Skeletal muscle tissue (tissue), 4 donors: ENCODE results near the gene ENPP5. TPM values are rescaled to one million over a fixed set of nuclear protein-coding genes. Genes with fewer than 3 reads are reported as not detected.
"Not testable (repeated sequence)": the region's sequence is repeated elsewhere in the genome, so short reads cannot be mapped to it uniquely, and the experiment has no call there.

ENCODE experiments used
- H3K27ac ChIP-seq: one replicate; pipeline ENCODE4 v1.7.0; 2013; ENCODE audit warnings: mild to moderate bottlenecking, low read depth, low read length, inconsistent platforms
- H3K27me3 ChIP-seq, 3 donors: one replicate each; pipeline ENCODE4 v1.7.0; 2013; ENCODE audit warnings: low read length in 3 of 3; ENCODE audit not compliant: control insufficient read depth in 3 of 3, insufficient read depth in 3 of 3
- H3K36me3 ChIP-seq, 3 donors: one replicate each; pipeline ENCODE4 v1.7.0; 2013; ENCODE audit warnings: low read length in 3 of 3; ENCODE audit not compliant: control insufficient read depth in 3 of 3, insufficient read depth in 3 of 3
- H3K4me1 ChIP-seq, 3 donors: one replicate each; pipeline ENCODE4 v1.7.0; 2013; ENCODE audit warnings: low read length in 3 of 3, mild to moderate bottlenecking in 3 of 3; ENCODE audit not compliant: control insufficient read depth in 3 of 3, insufficient read depth in 3 of 3
- H3K4me3 ChIP-seq, 3 donors: one replicate each; pipeline ENCODE4 v1.7.0; 2013; ENCODE audit warnings: low read length in 3 of 3
- H3K9ac ChIP-seq, 3 donors: one replicate each; pipeline ENCODE4 v1.7.0; 2013; ENCODE audit warnings: low read length in 3 of 3, mild to moderate bottlenecking in 3 of 3, moderate library complexity in 2 of 3, low read depth in 1 of 3
- H3K9me3 ChIP-seq, 3 donors: one replicate each; pipeline ENCODE4 v1.7.0; 2013; ENCODE audit warnings: low read length in 3 of 3; ENCODE audit not compliant: control insufficient read depth in 3 of 3
- total RNA-seq: library from RNA; depleted of rRNA; stranded (reverse); fragments of >200 nt; gene quantifications from one replicate; pipeline ENCODE4 v1.2.3, GENCODE V29; 2014
- donor health status: Osteomylitis.

The ENPP5 gene
- total RNA-seq, 1 donor from 2014 or later = 3.7 TPM

- no peaks in the 10 kb centered on the region for H3K36me3 ChIP-seq
- H3K9me3 ChIP-seq = no peaks in the 10 kb centered on the region
- no peak overlapping the region for H3K9ac ChIP-seq
- H3K4me1 ChIP-seq = peaks cover 6 to 11% (median 9%) of the 10 kb centered on the region in 3 donors
- no peak overlapping the region for H3K27ac ChIP-seq
- H3K4me3 ChIP-seq = no peak overlapping the region
- no peaks in the 10 kb centered on the region for H3K27me3 ChIP-seq
Observed at GRCh38 chr6:46137387-46137786, 33.4 kb downstream of the ENPP5 start.

- H3K4me3 ChIP-seq = no peak overlapping the region
- H3K9ac ChIP-seq = no peak overlapping the region
- peaks cover 6 to 11% (median 9%) of the 10 kb centered on the region in 3 donors for H3K4me1 ChIP-seq
- H3K27me3 ChIP-seq = no peaks in the 10 kb centered on the region
- no peak overlapping the region for H3K27ac ChIP-seq
- H3K9me3 ChIP-seq = no peaks in the 10 kb centered on the region
- H3K36me3 ChIP-seq = no peaks in the 10 kb centered on the region
Observed at GRCh38 chr6:46136831-46137230, 33.9 kb downstream of the ENPP5 start.

- Histone ChIP-seq H3K9ac (no peak overlapping the region), H3K4me1 (peaks cover 8 to 16% (median 14%) of the 10 kb centered on the region in 3 donors), H3K27me3 (no peaks in the 10 kb centered on the region), H3K27ac (no peak overlapping the region), H3K9me3 (no peaks in the 10 kb centered on the region), H3K4me3 (no peak overlapping the region), H3K36me3 (no peaks in the 10 kb centered on the region)
Observed at GRCh38 chr6:46135176-46135575, 35.6 kb downstream of the ENPP5 start.

GRCh38 chr6:46134216-46134615 lies 36.6 kb downstream of the ENPP5 start:
- H3K27ac ChIP-seq = no peak overlapping the region
- no peaks in the 10 kb centered on the region for H3K27me3 ChIP-seq
- H3K9ac ChIP-seq = no peak overlapping the region
- no peaks in the 10 kb centered on the region for H3K36me3 ChIP-seq
- peaks cover 8 to 23% (median 17%) of the 10 kb centered on the region in 3 donors for H3K4me1 ChIP-seq
- no peak overlapping the region for H3K4me3 ChIP-seq
- H3K9me3 ChIP-seq = no peaks in the 10 kb centered on the region

GRCh38 chr6:46131291-46131690 lies 39.5 kb downstream of the ENPP5 start:
- not testable (repeated sequence) for H3K9me3 ChIP-seq, H3K36me3 ChIP-seq, H3K9ac ChIP-seq, H3K27me3 ChIP-seq, H3K4me3 ChIP-seq, H3K27ac ChIP-seq
- H3K4me1 ChIP-seq = peaks cover 18 to 24% (median 22%) of the 10 kb centered on the region in 3 donors

- peaks cover 17 to 23% (median 18%) of the 10 kb centered on the region in 3 donors for H3K4me1 ChIP-seq
- H3K36me3 ChIP-seq = no peaks in the 10 kb centered on the region
Observed at GRCh38 chr6:46130666-46131065, 40.1 kb downstream of the ENPP5 start.

GRCh38 chr6:46129629-46130511 lies 40.9 kb downstream of the ENPP5 start, which contains the start of gene ENPP4:
Gene ENPP4 (plus strand): TSS chr6:46129989. CDS start chr6:46139584, 9,595 bp downstream.
- peak within 1 kb of the TSS; percentile 89 to 95 (median 93) for H3K9ac ChIP-seq
- H3K4me1 ChIP-seq = peaks cover 17 to 23% (median 18%) of the 10 kb centered on the region in 3 donors
- H3K9me3 ChIP-seq = no peaks in the 10 kb centered on the region
- peak within 1 kb of the TSS; percentile 89 to 98 (median 92) for H3K4me3 ChIP-seq
- H3K36me3 ChIP-seq = no peaks in the 10 kb centered on the region
- peak within 1 kb of the TSS; percentile 71 for H3K27ac ChIP-seq
- no peaks in the 10 kb centered on the region for H3K27me3 ChIP-seq

More at GRCh38 chr6:46130666-46131065, 40.1 kb downstream of the ENPP5 start:
- Histone ChIP-seq H3K27me3 (no peaks in the 10 kb centered on the region), H3K27ac (peak overlapping the region; percentile 71), H3K9ac (peak overlapping the region; percentile 89 to 95 (median 93)), H3K4me3 (peak overlapping the region; percentile 89 to 98 (median 92)), H3K9me3 (no peaks in the 10 kb centered on the region)

GRCh38 chr6:46129291-46129628 lies 41.5 kb downstream of the ENPP5 start:
- Histone ChIP-seq H3K27ac (peak overlapping the region; percentile 46), H3K9ac (peak overlapping the region; percentile 89 to 95 (median 93)), H3K4me1 (peaks cover 17 to 23% (median 18%) of the 10 kb centered on the region in 3 donors)

GRCh38 chr6:46128476-46128875 lies 42.3 kb downstream of the ENPP5 start:
- no peaks in the 10 kb centered on the region for H3K9me3 ChIP-seq
- H3K27me3 ChIP-seq = no peaks in the 10 kb centered on the region
- H3K36me3 ChIP-seq = no peaks in the 10 kb centered on the region
- H3K27ac ChIP-seq = no peak overlapping the region
- no peak overlapping the region for H3K9ac ChIP-seq
- H3K4me1 ChIP-seq = peaks cover 17 to 23% (median 17%) of the 10 kb centered on the region in 3 donors
- peak overlapping the region; percentile 49 to 98 (median 92) for H3K4me3 ChIP-seq

More at GRCh38 chr6:46129291-46129628, 41.5 kb downstream of the ENPP5 start:
- Histone ChIP-seq H3K27me3 (no peaks in the 10 kb centered on the region), H3K9me3 (no peaks in the 10 kb centered on the region), H3K4me3 (peak overlapping the region; percentile 89 to 98 (median 92)), H3K36me3 (no peaks in the 10 kb centered on the region)

GRCh38 chr6:46119679-46120078 lies 51.1 kb downstream of the ENPP5 start:
- not testable (repeated sequence) for H3K27ac ChIP-seq, H3K9ac ChIP-seq, H3K9me3 ChIP-seq, H3K27me3 ChIP-seq, H3K36me3 ChIP-seq, H3K4me3 ChIP-seq, H3K4me1 ChIP-seq
